ENCODE data around the gene SMC6.

- TF ChIP-seq STAT1 (IDR thresholded peaks at IDR 0.05; ENCODE audit: unreplicated experiment), result no peak
- TF ChIP-seq JUNB (IDR thresholded peaks at IDR 0.05; ENCODE audit: unreplicated experiment), result no peak
Observed at GRCh38 chr2:17657759-17658158, 95.9 kb downstream of the SMC6 start.
